Activated T-cell treated with anti-CD3 and anti-CD28 coated beads, Interleukin-2, amount 50 U/mL, for 24 hours (primary cell): Measurements from ENCODE around the gene CNTRL.
"Not testable (repeated sequence)": the region's sequence is repeated elsewhere in the genome, so short reads cannot be mapped to it uniquely, and the experiment has no call there.

ENCODE experiments used
- DNase-seq: peaks from one replicate; pipeline ENCODE4 v3.0.0-alpha.2; 2020
- H3K27ac Mint-ChIP-seq: 2 replicates; pipeline ENCODE4 v1.8.0; 2020; ENCODE audit warnings: mild to moderate bottlenecking, mixed read lengths
- H3K27me3 Mint-ChIP-seq: 2 replicates; pipeline ENCODE4 v1.8.0; 2020; ENCODE audit warnings: mixed read lengths
- H3K36me3 Mint-ChIP-seq: 2 replicates; pipeline ENCODE4 v1.8.0; 2020; ENCODE audit warnings: low read depth, mixed read lengths
- H3K4me1 Mint-ChIP-seq: 2 replicates; pipeline ENCODE4 v1.8.0; 2020; ENCODE audit warnings: low read depth, mixed read lengths
- H3K4me3 Mint-ChIP-seq: 2 replicates; pipeline ENCODE4 v1.8.0; 2020; ENCODE audit warnings: mild to moderate bottlenecking, moderate library complexity, mixed read lengths
- H3K9me3 Mint-ChIP-seq: 2 replicates; pipeline ENCODE4 v1.8.0; 2020; ENCODE audit warnings: mixed read lengths

Gene CNTRL

GRCh38 chr9:121098567-121099198 is 23.9 kb downstream of the CNTRL start:
- DNase-seq: no peak
- Mint-ChIP-seq H3K27me3 (no peaks in the 10 kb centered on the region), H3K27ac (no peak overlapping the region), H3K36me3 (peaks cover 93% of the 10 kb centered on the region), H3K4me3 (no peak overlapping the region), H3K9me3 (peaks cover 9% of the 10 kb centered on the region), H3K4me1 (no peaks in the 10 kb centered on the region)

- DNase-seq, H3K4me3 Mint-ChIP-seq, H3K27ac Mint-ChIP-seq, H3K9me3 Mint-ChIP-seq, H3K27me3 Mint-ChIP-seq: not testable (repeated sequence)
- H3K4me1 Mint-ChIP-seq: peaks cover 10% of the 10 kb centered on the region
- H3K36me3 Mint-ChIP-seq: peaks cover 85% of the 10 kb centered on the region
Observed at GRCh38 chr9:121104054-121104453, 29.3 kb downstream of the CNTRL start.

GRCh38 chr9:121105531-121105930 is 30.8 kb downstream of the CNTRL start:
- H3K4me1 Mint-ChIP-seq: peaks cover 10% of the 10 kb centered on the region
- no peak overlapping the region for H3K4me3 Mint-ChIP-seq
- H3K36me3 Mint-ChIP-seq: peaks cover 79% of the 10 kb centered on the region
- H3K27ac Mint-ChIP-seq: peak overlapping the region; percentile 24
- no peaks in the 10 kb centered on the region for H3K27me3 Mint-ChIP-seq
- H3K9me3 Mint-ChIP-seq: peaks cover 9% of the 10 kb centered on the region
- DNase-seq: no peak

- H3K27ac Mint-ChIP-seq: no peak overlapping the region
- no peak for DNase-seq
- no peak overlapping the region for H3K4me3 Mint-ChIP-seq
- H3K9me3 Mint-ChIP-seq: peaks cover 4% of the 10 kb centered on the region
- no peaks in the 10 kb centered on the region for H3K27me3 Mint-ChIP-seq
- H3K36me3 Mint-ChIP-seq: peaks cover 77% of the 10 kb centered on the region
- H3K4me1 Mint-ChIP-seq: peaks cover 10% of the 10 kb centered on the region
Observed at GRCh38 chr9:121107029-121107428, 32.3 kb downstream of the CNTRL start.

- no peak for DNase-seq
- no peaks in the 10 kb centered on the region for H3K27me3 Mint-ChIP-seq
- no peak overlapping the region for H3K4me3 Mint-ChIP-seq
- no peak overlapping the region for H3K27ac Mint-ChIP-seq
- H3K36me3 Mint-ChIP-seq: peaks cover 74% of the 10 kb centered on the region
- no peaks in the 10 kb centered on the region for H3K9me3 Mint-ChIP-seq
- H3K4me1 Mint-ChIP-seq: peaks cover 10% of the 10 kb centered on the region
Observed at GRCh38 chr9:121107881-121108280, 33.1 kb downstream of the CNTRL start.

- Mint-ChIP-seq H3K27ac (no peak overlapping the region), H3K27me3 (no peaks in the 10 kb centered on the region), H3K4me1 (peaks cover 16% of the 10 kb centered on the region), H3K9me3 (no peaks in the 10 kb centered on the region), H3K36me3 (peaks cover 75% of the 10 kb centered on the region), H3K4me3 (no peak overlapping the region)
- DNase-seq: no peak
Observed at GRCh38 chr9:121115466-121115865, 40.7 kb downstream of the CNTRL start.

GRCh38 chr9:121118266-121118665 is 43.5 kb downstream of the CNTRL start:
- H3K27me3 Mint-ChIP-seq: no peaks in the 10 kb centered on the region
- H3K36me3 Mint-ChIP-seq: peaks cover 71% of the 10 kb centered on the region
- DNase-seq: no peak
- peaks cover 40% of the 10 kb centered on the region for H3K4me1 Mint-ChIP-seq
- no peaks in the 10 kb centered on the region for H3K9me3 Mint-ChIP-seq
- no peak overlapping the region for H3K4me3 Mint-ChIP-seq
- H3K27ac Mint-ChIP-seq: no peak overlapping the region

- Mint-ChIP-seq H3K27me3 (no peaks in the 10 kb centered on the region), H3K27ac (peak overlapping the region; percentile 76), H3K4me3 (no peak overlapping the region), H3K36me3 (peaks cover 72% of the 10 kb centered on the region), H3K9me3 (no peaks in the 10 kb centered on the region), H3K4me1 (peaks cover 50% of the 10 kb centered on the region)
- DNase-seq: no peak
Observed at GRCh38 chr9:121120386-121120785, 45.6 kb downstream of the CNTRL start.

- H3K27ac Mint-ChIP-seq: peak overlapping the region; percentile 89
- DNase-seq: peak; percentile 93
- H3K9me3 Mint-ChIP-seq: no peaks in the 10 kb centered on the region
- peak overlapping the region; percentile 71 for H3K4me3 Mint-ChIP-seq
- H3K4me1 Mint-ChIP-seq: peaks cover 56% of the 10 kb centered on the region
- no peaks in the 10 kb centered on the region for H3K27me3 Mint-ChIP-seq
- peaks cover 74% of the 10 kb centered on the region for H3K36me3 Mint-ChIP-seq
Observed at GRCh38 chr9:121121582-121122087, 46.9 kb downstream of the CNTRL start.

GRCh38 chr9:121122246-121123032 is 47.7 kb downstream of the CNTRL start:
- H3K4me1 Mint-ChIP-seq: peaks cover 61% of the 10 kb centered on the region
- peak overlapping the region; percentile 89 for H3K27ac Mint-ChIP-seq
- peak overlapping the region; percentile 71 for H3K4me3 Mint-ChIP-seq
- H3K9me3 Mint-ChIP-seq: no peaks in the 10 kb centered on the region
- peaks cover 77% of the 10 kb centered on the region for H3K36me3 Mint-ChIP-seq
- no peaks in the 10 kb centered on the region for H3K27me3 Mint-ChIP-seq
- DNase-seq: no peak

- H3K27ac Mint-ChIP-seq: peak overlapping the region; percentile 75
- H3K9me3 Mint-ChIP-seq: no peaks in the 10 kb centered on the region
- no peak for DNase-seq
- H3K36me3 Mint-ChIP-seq: peaks cover 83% of the 10 kb centered on the region
- H3K27me3 Mint-ChIP-seq: no peaks in the 10 kb centered on the region
- H3K4me1 Mint-ChIP-seq: peaks cover 68% of the 10 kb centered on the region
- no peak overlapping the region for H3K4me3 Mint-ChIP-seq
Observed at GRCh38 chr9:121123816-121124535, 49.2 kb downstream of the CNTRL start.

GRCh38 chr9:121125590-121125989 is 50.8 kb downstream of the CNTRL start:
- Mint-ChIP-seq H3K4me1 (peaks cover 73% of the 10 kb centered on the region), H3K27ac (peak overlapping the region; percentile 12), H3K4me3 (no peak overlapping the region), H3K27me3 (no peaks in the 10 kb centered on the region), H3K9me3 (peaks cover 6% of the 10 kb centered on the region), H3K36me3 (peaks cover 83% of the 10 kb centered on the region)
- DNase-seq: no peak

GRCh38 chr9:121129384-121129783 is 54.6 kb downstream of the CNTRL start:
- Mint-ChIP-seq H3K9me3 (peaks cover 11% of the 10 kb centered on the region), H3K4me1 (peaks cover 72% of the 10 kb centered on the region), H3K27ac (peak overlapping the region; percentile 65), H3K36me3 (peaks cover 96% of the 10 kb centered on the region)
- H3K27me3 Mint-ChIP-seq, H3K4me3 Mint-ChIP-seq, DNase-seq: not testable (repeated sequence)

- H3K9me3 Mint-ChIP-seq: peaks cover 11% of the 10 kb centered on the region
- H3K4me3 Mint-ChIP-seq: peak overlapping the region; percentile 27
- no peaks in the 10 kb centered on the region for H3K27me3 Mint-ChIP-seq
- peaks cover 68% of the 10 kb centered on the region for H3K4me1 Mint-ChIP-seq
- peak overlapping the region; percentile 78 for H3K27ac Mint-ChIP-seq
- H3K36me3 Mint-ChIP-seq: peaks cover 96% of the 10 kb centered on the region
- DNase-seq: peak; percentile 72
Observed at GRCh38 chr9:121133104-121133816, 58.5 kb downstream of the CNTRL start.
